Limb (tissue), 2 donors: ENCODE measurements around the gene PDE4A.
"Not testable (repeated sequence)": the region's sequence is repeated elsewhere in the genome, so short reads cannot be mapped to it uniquely, and the experiment has no call there.

ENCODE experiments used
- DNase-seq, 2 donors: peaks; one replicate each; pipeline ENCODE4 v3.0.0-alpha.2; 2016; ENCODE audit errors: extremely low spot score in 2 of 2

Gene PDE4A

GRCh38 chr19:10403137-10404021 is 17.0 kb upstream of the PDE4A start, which contains the start of gene CDC37:
Gene CDC37 (minus strand): TSS chr19:10403542. CDS start chr19:10403479, 63 bp downstream.
- DNase-seq: peak; percentile 95 to 98

- no peak for DNase-seq
These were observed 15.2 kb upstream of the PDE4A start for GRCh38 chr19:10404888-10405820.

- no peak for DNase-seq
These were observed 14.1 kb upstream of the PDE4A start for GRCh38 chr19:10406191-10406590.

DNA sequence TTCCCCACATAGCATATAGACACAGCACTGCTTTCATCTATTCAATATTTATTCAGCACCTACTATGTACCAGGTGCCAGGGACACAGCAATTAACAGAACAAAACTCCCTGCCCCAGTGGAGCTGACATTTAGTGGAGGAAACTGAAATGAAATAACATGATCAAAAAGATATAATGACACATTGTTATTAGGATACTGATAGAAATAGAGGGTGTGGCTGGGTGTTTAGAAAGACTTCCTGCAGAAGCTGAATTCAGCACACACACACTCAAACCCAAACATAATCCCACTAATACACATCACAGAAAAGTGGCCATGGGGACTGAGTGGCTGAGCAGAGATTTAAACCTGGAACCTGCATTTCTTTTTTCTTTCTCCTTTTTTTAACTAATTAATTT is 13.2 kb upstream of the PDE4A start:
- DNase-seq: no peak

DNA sequence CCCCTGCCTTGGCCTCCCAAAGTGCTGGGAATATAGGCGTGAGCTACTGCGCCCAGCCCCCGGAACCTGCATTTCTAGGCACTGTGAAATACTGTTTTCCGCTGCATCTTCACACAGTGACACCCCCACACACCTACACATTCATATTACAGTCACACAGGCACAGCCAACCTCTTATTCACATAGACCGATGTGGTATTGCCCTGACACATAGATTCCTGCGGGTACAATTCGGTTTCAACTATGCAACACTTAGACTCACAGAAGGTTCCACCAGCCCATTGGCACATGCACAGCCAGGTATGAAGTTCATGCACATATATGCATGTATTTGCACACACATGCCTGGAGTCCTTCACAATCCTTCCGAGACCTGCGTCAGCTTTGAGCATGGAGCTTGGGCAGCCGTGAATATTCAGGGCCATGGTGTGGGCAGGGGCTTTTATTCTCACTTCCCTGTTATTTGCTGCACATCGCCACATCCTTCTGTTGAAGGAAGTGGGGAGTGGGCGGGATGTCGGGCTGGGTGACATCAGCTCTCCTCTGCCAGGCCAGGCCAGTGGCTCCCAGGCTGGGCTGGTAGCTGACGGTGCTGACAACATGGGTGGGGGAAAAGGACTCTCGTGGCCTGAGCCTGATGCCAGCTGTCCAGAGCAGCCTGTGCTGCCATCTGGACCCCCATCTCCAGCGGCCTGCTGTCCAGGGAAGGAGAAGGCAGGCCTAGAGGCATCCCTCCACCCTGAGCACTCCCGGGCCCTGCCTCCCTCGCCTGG is 11.6 kb upstream of the PDE4A start:
- no peak for DNase-seq

GRCh38 chr19:10411224-10411623 is 9.1 kb upstream of the PDE4A start:
- DNase-seq: not testable (repeated sequence)

DNA sequence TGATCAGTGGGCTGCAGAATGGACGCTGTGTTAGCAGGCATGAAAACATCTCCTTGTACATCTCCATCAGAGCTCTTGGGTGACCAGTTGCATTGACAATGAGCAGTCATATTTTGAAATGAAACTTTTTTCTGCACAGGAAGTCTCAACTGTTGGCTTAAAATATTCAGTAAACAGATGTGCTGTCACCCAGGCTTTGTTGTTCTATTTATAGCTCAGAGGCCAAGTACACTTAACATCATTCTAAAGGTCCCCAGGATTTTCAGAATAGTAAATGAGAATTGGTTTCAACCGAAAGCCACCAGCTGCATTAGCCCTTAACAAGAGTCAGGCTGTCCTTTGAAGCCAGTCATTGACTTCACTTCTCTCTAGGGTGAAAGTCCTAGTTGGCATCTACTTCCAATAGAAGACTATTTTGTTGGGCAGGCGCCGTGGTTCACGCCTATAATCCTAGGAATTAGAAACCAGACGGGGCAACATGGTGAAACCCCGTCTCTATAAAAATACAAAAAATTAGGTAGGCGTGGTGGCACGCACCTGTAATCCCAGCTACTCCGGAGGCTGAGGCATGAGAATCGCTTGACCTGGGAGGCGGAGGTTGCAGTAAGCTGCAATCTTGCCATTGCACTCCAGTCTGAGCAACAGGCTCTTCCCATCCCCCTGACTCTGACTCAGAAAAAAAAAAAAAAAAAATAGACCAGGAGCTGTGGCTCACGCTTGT is 7.9 kb upstream of the PDE4A start:
- DNase-seq: no peak

GRCh38 chr19:10416083-10416379 is 4.3 kb upstream of the PDE4A start:
- no peak for DNase-seq

DNA sequence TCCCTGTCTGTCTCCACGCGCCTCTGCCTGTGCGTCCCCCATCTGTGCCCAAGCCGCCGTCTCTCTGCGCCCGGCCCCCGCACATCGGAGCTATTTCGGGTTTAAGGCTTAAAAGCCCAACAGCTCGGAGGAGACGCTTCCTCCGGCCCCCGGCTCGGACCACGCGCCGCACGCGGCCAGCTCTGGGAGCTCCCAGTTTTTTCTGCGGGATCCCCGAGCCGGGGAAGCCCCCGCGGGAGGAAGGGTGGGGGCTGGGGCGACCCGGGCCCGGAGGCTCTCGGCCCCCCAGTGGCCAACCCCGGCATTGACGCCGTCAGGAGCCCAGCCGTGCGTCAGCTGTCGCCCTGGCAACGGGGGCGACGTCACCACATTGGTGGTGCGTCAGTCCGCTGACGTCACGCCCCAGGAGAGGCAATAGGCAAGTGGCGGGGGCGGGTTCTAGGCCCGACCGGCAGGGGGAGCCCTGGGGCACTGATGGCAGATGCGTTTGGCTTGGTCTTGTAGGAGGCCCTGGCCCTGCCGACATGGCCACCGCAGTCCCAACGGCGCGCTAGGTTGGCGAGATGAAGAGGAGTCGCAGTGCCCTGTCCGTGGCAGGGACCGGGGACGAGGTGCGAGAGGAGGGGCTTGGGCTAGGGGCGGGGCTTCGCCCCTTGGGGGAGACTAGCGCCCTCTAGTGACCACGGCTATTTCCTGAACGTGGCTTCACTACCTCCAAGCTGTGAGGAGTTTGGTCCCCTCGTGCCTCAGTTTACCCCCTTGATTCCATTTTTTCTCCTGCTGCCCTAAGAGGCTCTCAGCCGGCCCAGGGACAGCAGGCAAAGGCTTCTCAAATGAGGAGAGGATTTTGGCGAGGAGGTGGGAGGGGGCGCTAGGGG is 3.7 kb upstream of the PDE4A start:
- DNase-seq: peak; percentile 70 to 90

GRCh38 chr19:10417541-10418234 is 2.6 kb upstream of the PDE4A start:
- no peak for DNase-seq

DNA sequence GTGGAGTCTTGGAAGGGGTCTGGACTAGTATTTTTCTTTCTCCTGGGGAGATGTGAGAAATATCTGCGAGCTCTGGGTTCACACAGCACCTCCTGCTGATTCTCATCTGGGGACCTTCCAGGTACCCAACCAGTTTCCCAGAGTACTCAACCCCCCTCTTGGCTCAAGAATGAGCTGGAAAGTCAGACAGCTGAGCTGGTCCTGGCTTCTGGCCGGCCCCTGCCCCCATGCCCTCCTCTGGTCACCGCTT is 2.2 kb upstream of the PDE4A start:
- DNase-seq: no peak

GRCh38 chr19:10418485-10419199 is 1.7 kb upstream of the PDE4A start:
- DNase-seq: no peak

GRCh38 chr19:10419200-10419645 is 1.1 kb upstream of the PDE4A start:
- no peak for DNase-seq

DNA sequence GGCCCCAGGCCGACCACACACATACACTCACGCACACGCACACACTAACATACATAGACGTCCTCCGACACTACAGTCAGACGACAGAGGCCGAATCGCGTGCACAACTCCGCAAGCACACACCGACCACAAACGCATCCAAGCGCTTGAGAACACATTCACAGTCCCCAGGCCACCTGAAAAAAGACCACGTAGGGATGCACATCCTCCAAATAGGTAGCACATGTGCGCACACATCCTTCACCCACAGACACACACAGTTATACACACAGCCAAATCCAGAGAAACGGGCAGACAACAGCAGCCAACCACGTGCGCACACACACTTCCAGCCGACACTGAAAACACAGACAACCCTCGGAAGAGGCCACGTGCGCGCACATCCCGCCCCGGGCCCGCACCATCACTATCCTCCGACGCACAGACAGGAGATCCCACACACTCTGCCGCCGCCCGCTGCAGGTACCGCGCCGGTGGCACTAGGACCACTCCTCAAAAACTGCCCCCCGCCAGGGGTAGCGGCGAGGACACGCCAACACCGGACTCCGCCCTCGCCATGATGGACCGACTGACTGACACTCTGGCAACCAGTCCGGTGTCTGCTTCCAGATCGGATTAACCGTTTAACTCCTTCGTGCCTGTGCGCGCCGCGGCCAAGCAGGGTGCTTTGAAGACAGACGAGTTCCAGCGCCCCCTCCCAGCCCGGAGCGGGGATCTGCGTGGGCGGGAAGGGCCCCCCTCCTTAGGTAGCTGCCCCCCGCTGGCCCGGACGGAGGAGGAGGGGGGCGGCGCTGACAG is 493 bp upstream of the PDE4A start:
- DNase-seq: peak in 1 of 2 donors; percentile 80

DNA sequence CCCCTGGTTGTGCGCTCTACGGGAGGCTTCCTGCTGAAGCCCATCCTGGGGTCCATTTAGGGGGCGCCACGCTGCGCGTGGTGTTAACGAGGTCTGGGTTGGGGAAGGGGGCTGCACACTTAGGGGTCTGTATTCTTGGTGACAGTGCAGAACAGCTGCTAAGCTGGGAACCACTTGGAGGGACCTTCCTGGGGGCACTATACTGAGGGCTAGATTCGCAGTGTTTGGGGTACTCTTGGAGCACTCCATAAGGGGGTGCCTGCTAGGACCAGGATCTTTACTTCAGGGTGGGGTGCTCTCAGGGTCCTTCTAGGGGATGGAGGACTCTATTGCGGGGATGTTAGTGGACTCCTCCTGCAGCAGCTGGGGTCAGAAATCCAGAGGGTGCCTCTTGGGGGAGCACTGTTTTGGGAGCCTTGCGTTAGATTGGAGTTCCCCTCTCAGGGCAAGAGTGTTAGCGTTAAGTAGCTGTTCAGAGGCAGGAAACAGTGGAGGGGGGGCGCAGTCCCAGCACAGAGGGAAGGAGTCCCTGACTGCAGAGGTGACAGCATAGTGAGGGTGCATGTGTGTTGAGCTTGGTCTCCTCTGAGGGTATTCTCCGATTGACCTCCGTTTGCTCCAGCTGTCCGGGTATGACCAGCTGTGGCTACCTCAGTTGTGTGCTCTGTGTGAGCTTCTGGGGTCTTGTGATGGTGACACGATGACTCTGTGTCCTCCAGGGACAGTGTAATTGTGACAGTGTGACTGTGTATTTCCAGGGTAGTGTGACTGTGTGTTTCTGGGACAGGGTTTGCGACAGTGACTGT is 1.1 kb downstream of the PDE4A start:
- DNase-seq: no peak

GRCh38 chr19:10422046-10422461 is 1.7 kb downstream of the PDE4A start:
- DNase-seq: no peak

- DNase-seq: no peak
These were observed 2.5 kb downstream of the PDE4A start for GRCh38 chr19:10422846-10423245.
